K562 (cell line): ENCODE measurements around the gene PPP1R37. TPM values are rescaled to one million over a fixed set of nuclear protein-coding genes. Genes with fewer than 3 reads are reported as not detected.

ENCODE experiments used
- ATF4 ChIP-seq: fragments of 450-650 bp; formaldehyde crosslinking; IDR thresholded peaks from 2 replicates; pipeline ENCODE4 v1.4.0; 2022; ENCODE audit warnings: mild to moderate bottlenecking, moderate library complexity
- CBX2 ChIP-seq: fragments of 200-600 bp; sonication (generic); IDR thresholded peaks from one replicate; pipeline ENCODE4 v1.6.1; 2012; ENCODE audit warnings: mild to moderate bottlenecking, low read length, inconsistent platforms; ENCODE audit not compliant: insufficient read depth, poor library complexity, severe bottlenecking
- CREM ChIP-seq: IDR thresholded peaks from 2 replicates; pipeline ENCODE4 v1.6.1; 2014; ENCODE audit warnings: antibody characterized with exemption, low read depth
- GATAD2A ChIP-seq: fragments of 450-650 bp; IDR thresholded peaks from 2 replicates; pipeline ENCODE4 v1.6.1; 2017
- HDAC1 ChIP-seq, 2 experiments: fragments of 450-650 bp; IDR thresholded peaks; 2 replicates each; pipeline ENCODE4 v1.6.1; 2016 to 2017; ENCODE audit warnings: inconsistent platforms in 1 of 2, mild to moderate bottlenecking in 1 of 2, moderate library complexity in 1 of 2
- HDAC8 ChIP-seq: fragments of 450-650 bp; IDR thresholded peaks from 2 replicates; pipeline ENCODE4 v1.6.1; 2016; ENCODE audit warnings: mild to moderate bottlenecking, missing genetic modification characterization, moderate library complexity, missing compliant biosample characterization
- L3MBTL2 ChIP-seq: fragments of 450-650 bp; IDR thresholded peaks from 2 replicates; pipeline ENCODE4 v1.6.1; 2016; ENCODE audit warnings: mild to moderate bottlenecking, moderate library complexity
- MYNN ChIP-seq, 2 experiments: sonication (generic); formaldehyde crosslinking in 1 of 2; IDR thresholded peaks; 2 replicates each; pipeline versions ENCODE4 v1.5.0 to v1.6.1; 2016 to 2020; ENCODE audit warnings: antibody characterized with exemption in 1 of 2, missing genetic modification reagents in 1 of 2
- RB1 ChIP-seq: fragments of 450-650 bp; IDR thresholded peaks from 2 replicates; pipeline ENCODE4 v1.6.1; 2017; ENCODE audit warnings: low read depth, mild to moderate bottlenecking
- RCOR1 ChIP-seq, 2 experiments: IDR thresholded peaks; 2 replicates each; pipeline ENCODE4 v1.6.1; 2012; ENCODE audit warnings: low read depth in 2 of 2, low read length in 2 of 2, borderline replicate concordance in 1 of 2, improper control_type of control experiment in 1 of 2
- STAG1 ChIP-seq: sonication (generic); formaldehyde crosslinking; IDR thresholded peaks from 2 replicates; pipeline ENCODE4 v1.5.0; 2020; ENCODE audit warnings: missing genetic modification reagents, borderline replicate concordance
- ZNF830 ChIP-seq: fragments of 250-450 bp; sonication (Bioruptor Pico); IDR thresholded peaks from 2 replicates; pipeline ENCODE4 v1.5.0; 2021; ENCODE audit warnings: mild to moderate bottlenecking
- polyA plus RNA-seq, 8 experiments: library from polyadenylated mRNA; depleted of rRNA in 4 of 8; stranded (reverse) in 5 of 8; unstranded in 3 of 8; fragments of >200 nt; fragmentation: Nextera tagmentation in 2 of 8; fragmentation: Illumina TruSeq in 1 of 8; extraction: Ambion mirVana in 2 of 8; extraction: Trizol in 1 of 8; gene quantifications; 2 replicates each; pipeline versions ENCODE4 v1.2.1 to v1.2.3, GENCODE V29; 2011 to 2014; ENCODE audit warnings: inconsistent platforms in 1 of 8, missing spikeins in 1 of 8
- total RNA-seq, 7 experiments: library from RNA; depleted of rRNA in 6 of 7; stranded (reverse); fragments of >200 nt in 6 of 7; fragmentation: Illumina TruSeq in 2 of 7; extraction: Trizol in 2 of 7; gene quantifications; 2 replicates each; pipeline versions ENCODE4 v1.2.1 to v1.2.3, GENCODE V29; 2011 to 2021; ENCODE audit warnings: low replicate concordance in 1 of 7
- TF ChIP-seq, protein P1 (sequence below), 2 experiments: fragments of 450-650 bp; formaldehyde crosslinking in 1 of 2; IDR thresholded peaks; 2 replicates each; pipeline versions ENCODE4 v1.4.0 to v1.6.1; 2014 to 2020; ENCODE audit warnings: mild to moderate bottlenecking in 2 of 2, borderline replicate concordance in 1 of 2, low read depth in 1 of 2
- TF ChIP-seq, protein P2 (sequence below): IDR thresholded peaks from 2 replicates; pipeline ENCODE4 v1.6.1; 2011; ENCODE audit warnings: borderline replicate concordance, low read depth, mild to moderate bottlenecking, moderate library complexity, low read length; ENCODE audit not compliant: insufficient read depth, poor library complexity, severe bottlenecking
- TF ChIP-seq, protein P3 (sequence below): fragments of 450-650 bp; IDR thresholded peaks from 2 replicates; pipeline ENCODE4 v1.6.1; 2016

The PPP1R37 gene
- total and polyA plus RNA-seq, 9 of the 15 experiments (the other 6 are each of a cell fraction or from before 2014, with no cell fraction given): 0.04 to 20.3 (median 7.3) TPM

DNA sequence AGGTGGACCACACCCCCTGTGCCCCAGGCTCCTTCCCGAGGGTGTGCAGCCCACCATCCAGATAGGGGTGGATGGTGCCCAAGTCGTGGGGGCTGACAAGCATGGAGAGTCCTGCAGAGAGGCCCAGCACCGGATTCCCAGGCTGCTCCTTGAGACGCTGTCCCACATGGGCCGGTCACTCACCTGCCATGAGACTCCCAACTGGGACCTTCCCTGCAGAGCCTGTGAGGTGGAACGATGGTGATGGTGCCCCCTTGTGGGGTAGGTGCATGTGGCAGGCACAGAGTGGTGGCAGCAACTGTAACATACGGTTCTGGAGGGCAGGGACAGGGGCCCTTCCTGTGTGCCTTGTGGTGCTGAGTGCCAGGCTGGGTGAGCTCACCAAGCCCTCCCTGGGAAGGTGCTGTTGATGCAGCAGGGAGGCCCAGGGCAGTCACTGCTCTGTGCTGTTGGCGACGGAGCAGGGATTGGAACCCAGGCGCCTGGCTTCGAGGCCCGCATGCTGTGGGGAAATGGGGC lies 33.1 kb downstream of the PPP1R37 start (continued):
- TF ChIP-seq, protein P1, sequence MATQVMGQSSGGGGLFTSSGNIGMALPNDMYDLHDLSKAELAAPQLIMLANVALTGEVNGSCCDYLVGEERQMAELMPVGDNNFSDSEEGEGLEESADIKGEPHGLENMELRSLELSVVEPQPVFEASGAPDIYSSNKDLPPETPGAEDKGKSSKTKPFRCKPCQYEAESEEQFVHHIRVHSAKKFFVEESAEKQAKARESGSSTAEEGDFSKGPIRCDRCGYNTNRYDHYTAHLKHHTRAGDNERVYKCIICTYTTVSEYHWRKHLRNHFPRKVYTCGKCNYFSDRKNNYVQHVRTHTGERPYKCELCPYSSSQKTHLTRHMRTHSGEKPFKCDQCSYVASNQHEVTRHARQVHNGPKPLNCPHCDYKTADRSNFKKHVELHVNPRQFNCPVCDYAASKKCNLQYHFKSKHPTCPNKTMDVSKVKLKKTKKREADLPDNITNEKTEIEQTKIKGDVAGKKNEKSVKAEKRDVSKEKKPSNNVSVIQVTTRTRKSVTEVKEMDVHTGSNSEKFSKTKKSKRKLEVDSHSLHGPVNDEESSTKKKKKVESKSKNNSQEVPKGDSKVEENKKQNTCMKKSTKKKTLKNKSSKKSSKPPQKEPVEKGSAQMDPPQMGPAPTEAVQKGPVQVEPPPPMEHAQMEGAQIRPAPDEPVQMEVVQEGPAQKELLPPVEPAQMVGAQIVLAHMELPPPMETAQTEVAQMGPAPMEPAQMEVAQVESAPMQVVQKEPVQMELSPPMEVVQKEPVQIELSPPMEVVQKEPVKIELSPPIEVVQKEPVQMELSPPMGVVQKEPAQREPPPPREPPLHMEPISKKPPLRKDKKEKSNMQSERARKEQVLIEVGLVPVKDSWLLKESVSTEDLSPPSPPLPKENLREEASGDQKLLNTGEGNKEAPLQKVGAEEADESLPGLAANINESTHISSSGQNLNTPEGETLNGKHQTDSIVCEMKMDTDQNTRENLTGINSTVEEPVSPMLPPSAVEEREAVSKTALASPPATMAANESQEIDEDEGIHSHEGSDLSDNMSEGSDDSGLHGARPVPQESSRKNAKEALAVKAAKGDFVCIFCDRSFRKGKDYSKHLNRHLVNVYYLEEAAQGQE (IDR thresholded peaks at IDR 0.05; ENCODE audit: borderline replicate concordance): peak; percentile 70
- TF ChIP-seq, protein P1 (CRISPR knock-in tag; IDR thresholded peaks at IDR 0.05; ENCODE audit: low read depth): no peak
- TF ChIP-seq RCOR1 (IDR thresholded peaks at IDR 0.05; ENCODE audit: borderline replicate concordance in 1 of 2, low read depth in 2 of 2, low read length in 2 of 2) (peak in 1 of 2 experiments; percentile 31; a peak in 1 of 4 replicates), MYNN (IDR thresholded peaks at IDR 0.05) (peak; percentile 54; the same call in 1 of the 2 replicates), MYNN (CRISPR knock-in tag; IDR thresholded peaks at IDR 0.05) (no peak), CBX2 (no peak), HDAC8 (no peak), STAG1 (CRISPR knock-in tag) (peak; percentile 26; the same call in 1 of the 2 replicates), GATAD2A (no peak), HDAC1 (IDR thresholded peaks at IDR 0.05) (peak in 1 of 2 experiments; percentile 35; a peak in 1 of 4 replicates), ATF4 (CRISPR knock-in tag) (no peak), L3MBTL2 (0 out of 2 replicates have a peak, but pooled peaks have one; percentile 40), ZNF830 (CRISPR knock-in tag) (no peak), CREM (peak; percentile 64), RB1 (peak; percentile 43; the same call in 1 of the 2 replicates)
- TF ChIP-seq, protein P2, sequence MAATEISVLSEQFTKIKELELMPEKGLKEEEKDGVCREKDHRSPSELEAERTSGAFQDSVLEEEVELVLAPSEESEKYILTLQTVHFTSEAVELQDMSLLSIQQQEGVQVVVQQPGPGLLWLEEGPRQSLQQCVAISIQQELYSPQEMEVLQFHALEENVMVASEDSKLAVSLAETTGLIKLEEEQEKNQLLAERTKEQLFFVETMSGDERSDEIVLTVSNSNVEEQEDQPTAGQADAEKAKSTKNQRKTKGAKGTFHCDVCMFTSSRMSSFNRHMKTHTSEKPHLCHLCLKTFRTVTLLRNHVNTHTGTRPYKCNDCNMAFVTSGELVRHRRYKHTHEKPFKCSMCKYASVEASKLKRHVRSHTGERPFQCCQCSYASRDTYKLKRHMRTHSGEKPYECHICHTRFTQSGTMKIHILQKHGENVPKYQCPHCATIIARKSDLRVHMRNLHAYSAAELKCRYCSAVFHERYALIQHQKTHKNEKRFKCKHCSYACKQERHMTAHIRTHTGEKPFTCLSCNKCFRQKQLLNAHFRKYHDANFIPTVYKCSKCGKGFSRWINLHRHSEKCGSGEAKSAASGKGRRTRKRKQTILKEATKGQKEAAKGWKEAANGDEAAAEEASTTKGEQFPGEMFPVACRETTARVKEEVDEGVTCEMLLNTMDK: peak; percentile 91
- TF ChIP-seq, protein P3, sequence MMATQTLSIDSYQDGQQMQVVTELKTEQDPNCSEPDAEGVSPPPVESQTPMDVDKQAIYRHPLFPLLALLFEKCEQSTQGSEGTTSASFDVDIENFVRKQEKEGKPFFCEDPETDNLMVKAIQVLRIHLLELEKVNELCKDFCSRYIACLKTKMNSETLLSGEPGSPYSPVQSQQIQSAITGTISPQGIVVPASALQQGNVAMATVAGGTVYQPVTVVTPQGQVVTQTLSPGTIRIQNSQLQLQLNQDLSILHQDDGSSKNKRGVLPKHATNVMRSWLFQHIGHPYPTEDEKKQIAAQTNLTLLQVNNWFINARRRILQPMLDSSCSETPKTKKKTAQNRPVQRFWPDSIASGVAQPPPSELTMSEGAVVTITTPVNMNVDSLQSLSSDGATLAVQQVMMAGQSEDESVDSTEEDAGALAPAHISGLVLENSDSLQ: no peak; the same call in 1 of the 2 replicates
